H1 (cell line): ENCODE data around the gene OAS3.

ENCODE experiments used
- CHD1 ChIP-seq: IDR thresholded peaks from 2 replicates; pipeline ENCODE4 v1.6.1; 2012; ENCODE audit warnings: low read depth, low read length, improper control_type of control experiment
- CHD2 ChIP-seq: IDR thresholded peaks from 2 replicates; pipeline ENCODE4 v1.6.1; 2012; ENCODE audit warnings: low read length, improper control_type of control experiment
- EP300 ChIP-seq, 2 experiments: IDR thresholded peaks; 1 replicate in 1 of 2; 2 replicates in 1 of 2; pipeline ENCODE4 v1.6.1; 2011 to 2012; ENCODE audit warnings: low read depth in 2 of 2, low read length in 2 of 2, mild to moderate bottlenecking in 2 of 2, borderline replicate concordance in 1 of 2, inconsistent platforms in 1 of 2, moderate library complexity in 1 of 2
- EZH2 ChIP-seq: fragments of 200-600 bp; sonication (generic); IDR thresholded peaks from 2 replicates; pipeline ENCODE4 v1.7.1; 2012; ENCODE audit warnings: low read depth, mild to moderate bottlenecking, moderate library complexity, low read length, inconsistent platforms; ENCODE audit not compliant: severe bottlenecking
- GABPA ChIP-seq: IDR thresholded peaks from 2 replicates; pipeline ENCODE4 v1.6.1; 2011; ENCODE audit warnings: mild to moderate bottlenecking, low read length, moderate library complexity, borderline replicate concordance; ENCODE audit not compliant: insufficient read depth
- GTF2F1 ChIP-seq: IDR thresholded peaks from 2 replicates; pipeline ENCODE4 v1.6.1; 2012; ENCODE audit warnings: low read depth, low read length, improper control_type of control experiment, borderline replicate concordance
- POLR2A ChIP-seq, 2 experiments: IDR thresholded peaks; 1 replicate in 1 of 2; 2 replicates in 1 of 2; pipeline ENCODE4 v1.6.1; 2011; ENCODE audit warnings: low read depth in 2 of 2, low read length in 2 of 2, mild to moderate bottlenecking in 2 of 2; ENCODE audit errors: control extremely low read depth in 1 of 2
- POLR2AphosphoS5 ChIP-seq: IDR thresholded peaks from 2 replicates; pipeline ENCODE4 v1.6.1; 2011; ENCODE audit warnings: low read depth, low read length
- RAD21 ChIP-seq, 2 experiments: IDR thresholded peaks in 1 of 2; conservative IDR thresholded peaks in 1 of 2; 2 replicates each; pipeline ENCODE4 v1.6.1; 2011; ENCODE audit warnings: low read depth in 2 of 2, low read length in 2 of 2, improper control_type of control experiment in 1 of 2, inconsistent platforms in 1 of 2, mild to moderate bottlenecking in 1 of 2, moderate library complexity in 1 of 2
- RFX5 ChIP-seq: IDR thresholded peaks from 2 replicates; pipeline ENCODE4 v1.6.1; 2011; ENCODE audit warnings: low read depth, low read length, improper control_type of control experiment, borderline replicate concordance
- SIN3A ChIP-seq, 2 experiments: IDR thresholded peaks in 1 of 2; conservative IDR thresholded peaks in 1 of 2; 2 replicates each; pipeline ENCODE4 v1.6.1; 2011 to 2012; ENCODE audit warnings: low read length in 2 of 2, improper control_type of control experiment in 1 of 2, low read depth in 1 of 2, mild to moderate bottlenecking in 1 of 2
- TF ChIP-seq, protein P1 (sequence below), 3 experiments: IDR thresholded peaks; 1 replicate in 2 of 3; 2 replicates in 1 of 3; pipeline versions ENCODE4 v1.5.1 to v1.6.1; 2011; ENCODE audit warnings: low read length in 3 of 3, mild to moderate bottlenecking in 3 of 3, inconsistent platforms in 2 of 3, low read depth in 1 of 3, moderate library complexity in 1 of 3; ENCODE audit not compliant: insufficient read depth in 1 of 3; ENCODE audit errors: control extremely low read depth in 1 of 3

DNA sequence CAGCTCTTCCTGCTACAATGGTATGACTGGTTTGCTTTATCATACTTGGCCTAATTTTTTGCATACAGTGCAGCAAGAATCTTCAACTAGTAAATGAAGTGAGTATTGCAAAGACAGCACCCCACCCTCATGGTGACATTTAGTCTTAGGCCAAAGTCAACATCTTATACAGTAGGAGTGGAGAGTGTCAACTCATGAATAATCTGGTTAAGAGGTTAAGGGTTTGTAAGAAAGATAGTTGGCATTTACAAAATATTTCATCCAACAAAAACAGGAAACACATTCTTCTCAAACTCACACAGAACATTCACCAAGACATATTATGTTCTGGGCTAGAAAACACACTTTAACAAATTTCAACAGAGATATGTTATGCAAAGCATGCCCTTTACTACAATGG lies 33.7 kb upstream of the OAS3 start:
- TF ChIP-seq SIN3A (conservative IDR thresholded peaks at IDR 0.05 in 1 of 2, IDR thresholded peaks at IDR 0.05 in 1 of 2; ENCODE audit: low read depth in 1 of 2, low read length in 2 of 2): no peak
- TF ChIP-seq EZH2: no peak
- no peak for TF ChIP-seq CHD2
- TF ChIP-seq RFX5: no peak
- no peak for TF ChIP-seq POLR2A (IDR thresholded peaks at IDR 0.05; ENCODE audit: control extremely low read depth in 1 of 2, low read depth in 2 of 2, low read length in 2 of 2)
- TF ChIP-seq, protein P1, sequence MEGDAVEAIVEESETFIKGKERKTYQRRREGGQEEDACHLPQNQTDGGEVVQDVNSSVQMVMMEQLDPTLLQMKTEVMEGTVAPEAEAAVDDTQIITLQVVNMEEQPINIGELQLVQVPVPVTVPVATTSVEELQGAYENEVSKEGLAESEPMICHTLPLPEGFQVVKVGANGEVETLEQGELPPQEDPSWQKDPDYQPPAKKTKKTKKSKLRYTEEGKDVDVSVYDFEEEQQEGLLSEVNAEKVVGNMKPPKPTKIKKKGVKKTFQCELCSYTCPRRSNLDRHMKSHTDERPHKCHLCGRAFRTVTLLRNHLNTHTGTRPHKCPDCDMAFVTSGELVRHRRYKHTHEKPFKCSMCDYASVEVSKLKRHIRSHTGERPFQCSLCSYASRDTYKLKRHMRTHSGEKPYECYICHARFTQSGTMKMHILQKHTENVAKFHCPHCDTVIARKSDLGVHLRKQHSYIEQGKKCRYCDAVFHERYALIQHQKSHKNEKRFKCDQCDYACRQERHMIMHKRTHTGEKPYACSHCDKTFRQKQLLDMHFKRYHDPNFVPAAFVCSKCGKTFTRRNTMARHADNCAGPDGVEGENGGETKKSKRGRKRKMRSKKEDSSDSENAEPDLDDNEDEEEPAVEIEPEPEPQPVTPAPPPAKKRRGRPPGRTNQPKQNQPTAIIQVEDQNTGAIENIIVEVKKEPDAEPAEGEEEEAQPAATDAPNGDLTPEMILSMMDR (IDR thresholded peaks at IDR 0.05; ENCODE audit: control extremely low read depth in 1 of 3, insufficient read depth in 1 of 3, low read depth in 1 of 3, low read length in 3 of 3): no peak
- no peak for TF ChIP-seq POLR2AphosphoS5
- TF ChIP-seq GTF2F1: no peak
- no peak for TF ChIP-seq GABPA
- no peak for TF ChIP-seq EP300 (IDR thresholded peaks at IDR 0.05; ENCODE audit: borderline replicate concordance in 1 of 2, low read depth in 2 of 2, low read length in 2 of 2)
- TF ChIP-seq RAD21 (IDR thresholded peaks at IDR 0.05 in 1 of 2, conservative IDR thresholded peaks at IDR 0.05 in 1 of 2; ENCODE audit: low read depth in 2 of 2, low read length in 2 of 2): no peak
- no peak for TF ChIP-seq CHD1
